Measurements from ENCODE around the gene CLCN1. TPM values are rescaled to one million over a fixed set of nuclear protein-coding genes. Genes with fewer than 3 reads are reported as not detected.

The CLCN1 gene
- total RNA-seq, 1 donor from 2014 or later, result not detected

DNA sequence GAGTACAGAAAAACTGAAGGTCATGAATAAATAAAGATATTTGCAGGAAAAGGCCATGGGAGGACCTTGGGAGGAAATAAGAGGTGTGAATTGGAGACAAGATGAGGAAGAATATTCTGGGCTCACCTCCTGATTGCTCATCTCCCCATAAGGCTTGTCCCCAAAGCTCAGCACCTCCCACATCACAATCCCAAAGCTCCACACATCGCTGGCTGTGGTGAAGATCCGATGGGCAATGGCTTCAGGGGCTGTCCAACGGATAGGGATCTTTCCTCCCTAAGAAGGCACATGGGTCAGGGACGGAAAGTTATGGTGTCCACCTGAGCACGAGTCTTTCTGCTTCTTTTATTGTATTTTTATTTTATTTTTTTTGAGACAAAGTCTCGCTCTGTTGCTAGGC is 78.2 kb downstream of the CLCN1 start:
- H3K27ac Mint-ChIP-seq (ENCODE audit: unreplicated experiment), result no peak overlapping the region
- no peaks in the 10 kb centered on the region for H3K27me3 Mint-ChIP-seq (ENCODE audit: low read depth)
- no peak overlapping the region for H3K4me3 Mint-ChIP-seq
- DNase-seq (ENCODE audit: low read depth, low spot score), result no peak
- H3K4me1 Mint-ChIP-seq, result peaks cover 4% of the 10 kb centered on the region
- peaks cover 6% of the 10 kb centered on the region for H3K36me3 Mint-ChIP-seq (ENCODE audit: low read depth)
- TF ChIP-seq, protein P1, sequence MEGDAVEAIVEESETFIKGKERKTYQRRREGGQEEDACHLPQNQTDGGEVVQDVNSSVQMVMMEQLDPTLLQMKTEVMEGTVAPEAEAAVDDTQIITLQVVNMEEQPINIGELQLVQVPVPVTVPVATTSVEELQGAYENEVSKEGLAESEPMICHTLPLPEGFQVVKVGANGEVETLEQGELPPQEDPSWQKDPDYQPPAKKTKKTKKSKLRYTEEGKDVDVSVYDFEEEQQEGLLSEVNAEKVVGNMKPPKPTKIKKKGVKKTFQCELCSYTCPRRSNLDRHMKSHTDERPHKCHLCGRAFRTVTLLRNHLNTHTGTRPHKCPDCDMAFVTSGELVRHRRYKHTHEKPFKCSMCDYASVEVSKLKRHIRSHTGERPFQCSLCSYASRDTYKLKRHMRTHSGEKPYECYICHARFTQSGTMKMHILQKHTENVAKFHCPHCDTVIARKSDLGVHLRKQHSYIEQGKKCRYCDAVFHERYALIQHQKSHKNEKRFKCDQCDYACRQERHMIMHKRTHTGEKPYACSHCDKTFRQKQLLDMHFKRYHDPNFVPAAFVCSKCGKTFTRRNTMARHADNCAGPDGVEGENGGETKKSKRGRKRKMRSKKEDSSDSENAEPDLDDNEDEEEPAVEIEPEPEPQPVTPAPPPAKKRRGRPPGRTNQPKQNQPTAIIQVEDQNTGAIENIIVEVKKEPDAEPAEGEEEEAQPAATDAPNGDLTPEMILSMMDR (conservative IDR thresholded peaks at IDR 0.05), result no peak
- H3K9me3 Mint-ChIP-seq, result no peaks in the 10 kb centered on the region

GRCh38 chr7:143394777-143395176 is 78.9 kb downstream of the CLCN1 start:
- no peaks in the 10 kb centered on the region for H3K9me3 Mint-ChIP-seq
- H3K27ac Mint-ChIP-seq (ENCODE audit: unreplicated experiment), result no peak overlapping the region
- TF ChIP-seq, protein P1 (conservative IDR thresholded peaks at IDR 0.05), result no peak
- no peak overlapping the region for H3K4me3 Mint-ChIP-seq
- peaks cover 4% of the 10 kb centered on the region for H3K4me1 Mint-ChIP-seq
- peaks cover 4% of the 10 kb centered on the region for H3K36me3 Mint-ChIP-seq (ENCODE audit: low read depth)
- DNase-seq (ENCODE audit: low read depth, low spot score), result no peak
- H3K27me3 Mint-ChIP-seq (ENCODE audit: low read depth), result no peaks in the 10 kb centered on the region

GRCh38 chr7:143395187-143396149 is 79.6 kb downstream of the CLCN1 start:
- peaks cover 4% of the 10 kb centered on the region for H3K4me1 Mint-ChIP-seq
- H3K27ac Mint-ChIP-seq (ENCODE audit: unreplicated experiment), result no peak overlapping the region
- no peaks in the 10 kb centered on the region for H3K9me3 Mint-ChIP-seq
- H3K36me3 Mint-ChIP-seq (ENCODE audit: low read depth), result no peaks in the 10 kb centered on the region
- H3K4me3 Mint-ChIP-seq, result no peak overlapping the region
- no peaks in the 10 kb centered on the region for H3K27me3 Mint-ChIP-seq (ENCODE audit: low read depth)
- no peak for DNase-seq (ENCODE audit: low read depth, low spot score)
- TF ChIP-seq, protein P1 (conservative IDR thresholded peaks at IDR 0.05), result peak; percentile 38

DNA sequence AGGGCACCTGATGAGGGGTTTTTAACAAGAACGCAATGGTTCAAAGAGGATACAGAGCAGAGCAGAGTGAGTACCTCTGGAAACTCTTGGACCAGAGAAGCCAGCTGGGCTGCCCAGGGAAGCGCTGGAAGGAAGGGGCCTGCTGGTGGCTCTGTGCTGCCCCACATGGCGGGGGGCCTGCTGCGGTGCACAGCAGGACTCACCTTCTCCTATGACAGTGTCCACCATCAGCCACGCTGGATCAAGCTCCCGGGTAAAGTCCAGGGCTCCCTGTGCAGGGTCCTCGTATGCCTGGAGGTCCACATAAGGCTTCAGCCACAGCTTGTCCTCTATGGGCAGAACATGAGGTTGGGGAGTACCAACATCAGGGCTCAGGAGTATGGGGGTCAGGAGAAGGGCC is 80.3 kb downstream of the CLCN1 start:
- Mint-ChIP-seq H3K36me3 (ENCODE audit: low read depth) (no peaks in the 10 kb centered on the region), H3K4me1 (peaks cover 4% of the 10 kb centered on the region), H3K4me3 (no peak overlapping the region), H3K9me3 (no peaks in the 10 kb centered on the region), H3K27me3 (ENCODE audit: low read depth) (no peaks in the 10 kb centered on the region), H3K27ac (ENCODE audit: unreplicated experiment) (no peak overlapping the region)
- TF ChIP-seq, protein P1 (conservative IDR thresholded peaks at IDR 0.05), result no peak
- DNase-seq (ENCODE audit: low read depth, low spot score), result no peak

GRCh38 chr7:143396625-143397556 is 81.0 kb downstream of the CLCN1 start:
- no peak overlapping the region for H3K4me3 Mint-ChIP-seq

More at GRCh38 chr7:143396625-143397556, 81.0 kb downstream of the CLCN1 start:
- Mint-ChIP-seq H3K36me3 (ENCODE audit: low read depth) (no peaks in the 10 kb centered on the region), H3K27me3 (ENCODE audit: low read depth) (no peaks in the 10 kb centered on the region), H3K27ac (ENCODE audit: unreplicated experiment) (no peak overlapping the region), H3K9me3 (no peaks in the 10 kb centered on the region), H3K4me1 (peaks cover 4% of the 10 kb centered on the region)
- no peak for DNase-seq (ENCODE audit: low read depth, low spot score)
- TF ChIP-seq, protein P1 (conservative IDR thresholded peaks at IDR 0.05), result no peak
